Measurements from ENCODE around the gene S1PR3.

The S1PR3 gene

DNA sequence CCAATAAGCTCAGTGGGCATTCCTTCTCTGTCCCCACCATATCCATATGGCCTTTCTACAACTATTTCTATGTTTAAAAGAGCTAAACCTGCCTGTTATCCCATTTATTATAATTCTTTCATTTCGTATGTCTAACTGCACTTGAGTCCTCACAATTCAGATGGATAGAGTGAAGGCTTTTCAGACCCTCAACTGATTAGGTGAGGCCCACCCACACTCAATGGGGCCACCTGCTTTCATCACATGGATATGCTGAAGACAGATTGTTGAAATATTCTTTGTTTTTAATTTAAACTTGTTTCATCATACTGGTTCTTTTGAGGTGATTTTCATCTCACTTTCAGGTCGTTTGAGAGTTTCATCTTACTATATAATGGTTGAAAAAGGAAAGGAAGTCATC is 5.7 kb upstream of the S1PR3 start:
- Histone ChIP-seq H3K36me3 (ENCODE audit: insufficient read depth, low read length) (no peaks in the 10 kb centered on the region), H3K9ac (ENCODE audit: low read depth, low read length) (no peak overlapping the region), H3K4me3 (ENCODE audit: low read depth in 1 of 2, low read length in 2 of 2) (no peak overlapping the region), H3K79me2 (ENCODE audit: insufficient read depth, low read length) (no peaks in the 10 kb centered on the region), H3K9me3 (ENCODE audit: insufficient read depth, low read length, severe bottlenecking) (no peaks in the 10 kb centered on the region), H2AFZ (ENCODE audit: low read depth, low read length) (no peak overlapping the region), H3K27ac (ENCODE audit: low read length) (no peak overlapping the region), H3K4me1 (ENCODE audit: insufficient read depth, low read length) (peaks cover 21% of the 10 kb centered on the region), H4K20me1 (ENCODE audit: insufficient read depth, low read length) (no peaks in the 10 kb centered on the region), H3K4me2 (ENCODE audit: insufficient read depth, low read length) (no peak overlapping the region), H3K27me3 (ENCODE audit: insufficient read depth, low read length, poor library complexity) (no peaks in the 10 kb centered on the region)
- TF ChIP-seq EZH2 (IDR thresholded peaks at IDR 0.05; ENCODE audit: borderline replicate concordance, low read depth, low read length, severe bottlenecking), result no peak
- no peak for DNase-seq
- ATAC-seq (ENCODE audit: insufficient read depth, low read depth), result no peak

DNA sequence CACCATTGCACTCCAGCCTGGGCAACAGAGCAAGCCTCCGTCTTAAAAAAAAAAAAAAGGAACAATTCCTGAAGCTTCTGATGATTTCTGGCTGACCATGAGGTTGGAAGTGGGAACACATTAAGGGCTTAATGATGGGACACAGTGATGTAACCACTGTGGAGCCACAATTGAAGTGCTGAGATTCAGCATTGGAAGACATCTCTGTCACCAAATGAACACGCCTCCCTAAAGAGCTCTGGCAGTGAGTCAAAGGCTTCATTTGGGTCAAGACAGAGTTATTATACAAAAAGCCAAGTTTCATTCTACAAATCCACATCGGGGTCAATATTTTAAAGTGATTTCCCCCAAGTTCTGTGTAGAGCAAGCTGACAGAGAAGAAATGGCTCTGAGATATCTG is 4.5 kb upstream of the S1PR3 start:
- Histone ChIP-seq H3K4me2 (ENCODE audit: insufficient read depth, low read length) (no peak overlapping the region), H2AFZ (ENCODE audit: low read depth, low read length) (no peak overlapping the region), H3K4me1 (ENCODE audit: insufficient read depth, low read length) (peaks cover 21% of the 10 kb centered on the region), H3K79me2 (ENCODE audit: insufficient read depth, low read length) (no peaks in the 10 kb centered on the region), H3K27me3 (ENCODE audit: insufficient read depth, low read length, poor library complexity) (no peaks in the 10 kb centered on the region), H4K20me1 (ENCODE audit: insufficient read depth, low read length) (no peaks in the 10 kb centered on the region), H3K4me3 (ENCODE audit: low read depth in 1 of 2, low read length in 2 of 2) (no peak overlapping the region), H3K9me3 (ENCODE audit: insufficient read depth, low read length, severe bottlenecking) (no peaks in the 10 kb centered on the region), H3K36me3 (ENCODE audit: insufficient read depth, low read length) (no peaks in the 10 kb centered on the region), H3K9ac (ENCODE audit: low read depth, low read length) (no peak overlapping the region), H3K27ac (ENCODE audit: low read length) (no peak overlapping the region)
- TF ChIP-seq, protein P1, sequence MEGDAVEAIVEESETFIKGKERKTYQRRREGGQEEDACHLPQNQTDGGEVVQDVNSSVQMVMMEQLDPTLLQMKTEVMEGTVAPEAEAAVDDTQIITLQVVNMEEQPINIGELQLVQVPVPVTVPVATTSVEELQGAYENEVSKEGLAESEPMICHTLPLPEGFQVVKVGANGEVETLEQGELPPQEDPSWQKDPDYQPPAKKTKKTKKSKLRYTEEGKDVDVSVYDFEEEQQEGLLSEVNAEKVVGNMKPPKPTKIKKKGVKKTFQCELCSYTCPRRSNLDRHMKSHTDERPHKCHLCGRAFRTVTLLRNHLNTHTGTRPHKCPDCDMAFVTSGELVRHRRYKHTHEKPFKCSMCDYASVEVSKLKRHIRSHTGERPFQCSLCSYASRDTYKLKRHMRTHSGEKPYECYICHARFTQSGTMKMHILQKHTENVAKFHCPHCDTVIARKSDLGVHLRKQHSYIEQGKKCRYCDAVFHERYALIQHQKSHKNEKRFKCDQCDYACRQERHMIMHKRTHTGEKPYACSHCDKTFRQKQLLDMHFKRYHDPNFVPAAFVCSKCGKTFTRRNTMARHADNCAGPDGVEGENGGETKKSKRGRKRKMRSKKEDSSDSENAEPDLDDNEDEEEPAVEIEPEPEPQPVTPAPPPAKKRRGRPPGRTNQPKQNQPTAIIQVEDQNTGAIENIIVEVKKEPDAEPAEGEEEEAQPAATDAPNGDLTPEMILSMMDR (IDR thresholded peaks at IDR 0.05; ENCODE audit: borderline replicate concordance, extremely low read depth, low read length, poor library complexity, severe bottlenecking), result no peak
- no peak for TF ChIP-seq EZH2 (IDR thresholded peaks at IDR 0.05; ENCODE audit: borderline replicate concordance, low read depth, low read length, severe bottlenecking)
- ATAC-seq (ENCODE audit: insufficient read depth, low read depth), result no peak
- DNase-seq, result no peak

DNA sequence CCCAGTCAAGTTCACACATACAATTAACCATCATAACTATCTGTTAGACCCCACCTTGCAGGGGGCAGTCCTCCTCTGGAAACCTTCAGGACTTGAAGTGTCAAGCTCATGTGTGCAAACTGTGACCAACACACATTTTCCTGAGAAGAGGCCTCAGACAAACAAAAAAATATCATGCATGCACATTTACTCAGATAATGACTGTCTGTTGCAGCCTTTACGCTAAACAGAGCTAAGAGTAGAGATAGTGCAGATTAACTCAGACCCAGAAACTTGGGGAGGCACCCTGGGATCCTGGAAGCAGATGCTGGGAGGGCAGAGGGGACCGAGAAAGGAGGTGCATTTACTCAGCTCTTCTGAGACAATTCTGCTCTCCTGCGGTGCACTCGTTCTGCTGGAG is 3.6 kb upstream of the S1PR3 start:
- TF ChIP-seq, protein P1 (IDR thresholded peaks at IDR 0.05; ENCODE audit: borderline replicate concordance, extremely low read depth, low read length, poor library complexity, severe bottlenecking), result no peak
- no peak for TF ChIP-seq EZH2 (IDR thresholded peaks at IDR 0.05; ENCODE audit: borderline replicate concordance, low read depth, low read length, severe bottlenecking)
- H3K4me2 ChIP-seq (ENCODE audit: insufficient read depth, low read length), result no peak overlapping the region
- H3K27me3 ChIP-seq (ENCODE audit: insufficient read depth, low read length, poor library complexity), result no peaks in the 10 kb centered on the region
- no peaks in the 10 kb centered on the region for H3K36me3 ChIP-seq (ENCODE audit: insufficient read depth, low read length)
- H3K9me3 ChIP-seq (ENCODE audit: insufficient read depth, low read length, severe bottlenecking), result no peaks in the 10 kb centered on the region
- no peaks in the 10 kb centered on the region for H4K20me1 ChIP-seq (ENCODE audit: insufficient read depth, low read length)
- peaks cover 21% of the 10 kb centered on the region for H3K4me1 ChIP-seq (ENCODE audit: insufficient read depth, low read length)
- H3K27ac ChIP-seq (ENCODE audit: low read length), result no peak overlapping the region
- H3K4me3 ChIP-seq (ENCODE audit: low read depth in 1 of 2, low read length in 2 of 2), result no peak overlapping the region
- no peak for DNase-seq
- H3K9ac ChIP-seq (ENCODE audit: low read depth, low read length), result no peak overlapping the region
- no peak overlapping the region for H2AFZ ChIP-seq (ENCODE audit: low read depth, low read length)
- H3K79me2 ChIP-seq (ENCODE audit: insufficient read depth, low read length), result no peaks in the 10 kb centered on the region
- no peak for ATAC-seq (ENCODE audit: insufficient read depth, low read depth)

DNA sequence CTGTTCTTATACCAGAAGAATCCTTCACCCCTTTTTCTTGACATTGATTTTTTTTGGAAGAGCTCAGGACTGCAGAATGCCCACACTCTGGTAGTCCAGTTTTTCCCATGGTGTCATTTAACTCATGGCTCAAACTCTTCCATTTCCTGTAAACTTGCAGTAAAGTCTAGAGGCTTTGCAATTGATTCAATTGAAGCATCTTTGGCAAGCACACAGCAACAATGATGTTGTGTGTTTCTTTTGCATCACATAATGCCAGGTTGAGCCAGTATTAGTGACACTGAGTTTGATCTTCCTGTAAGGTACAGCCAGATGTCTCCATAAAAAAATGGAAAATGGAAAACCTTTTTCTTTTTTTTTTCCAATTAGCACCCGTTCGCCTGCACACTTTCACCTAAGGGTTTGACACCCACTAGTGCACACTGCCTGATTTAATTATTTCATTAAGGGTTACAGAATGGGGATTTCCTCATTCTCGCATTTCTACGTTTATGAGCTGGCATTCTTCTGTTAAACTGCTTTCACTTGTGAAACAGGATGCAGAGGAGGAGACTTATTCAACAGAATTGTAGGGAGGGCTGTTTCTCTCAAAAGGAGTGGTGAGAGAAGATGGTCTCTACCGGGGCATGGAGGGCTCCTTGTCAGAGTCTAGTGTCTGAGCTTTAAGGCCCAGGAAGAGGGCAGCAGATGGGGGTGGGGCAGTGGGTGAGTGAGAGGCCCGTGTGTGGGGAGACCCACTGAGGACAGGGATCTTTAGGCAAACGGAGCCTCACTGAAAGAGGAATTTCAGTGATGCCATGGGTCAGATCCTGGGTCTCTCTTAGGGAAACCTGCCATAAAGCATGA is 2.2 kb upstream of the S1PR3 start:
- Histone ChIP-seq H3K9ac (ENCODE audit: low read depth, low read length) (peak overlapping the region; percentile 20), H3K4me1 (ENCODE audit: insufficient read depth, low read length) (peaks cover 21% of the 10 kb centered on the region), H2AFZ (ENCODE audit: low read depth, low read length) (peak overlapping the region; percentile 47), H3K27ac (ENCODE audit: low read length) (peak overlapping the region; percentile 71), H3K79me2 (ENCODE audit: insufficient read depth, low read length) (no peaks in the 10 kb centered on the region), H4K20me1 (ENCODE audit: insufficient read depth, low read length) (no peaks in the 10 kb centered on the region), H3K4me3 (ENCODE audit: low read depth in 1 of 2, low read length in 2 of 2) (0 out of 4 replicates have a peak overlapping the region, but pooled peaks of 1 of the 2 experiments have one; percentile 5), H3K9me3 (ENCODE audit: insufficient read depth, low read length, severe bottlenecking) (no peaks in the 10 kb centered on the region), H3K4me2 (ENCODE audit: insufficient read depth, low read length) (peak overlapping the region; percentile 37), H3K27me3 (ENCODE audit: insufficient read depth, low read length, poor library complexity) (no peaks in the 10 kb centered on the region), H3K36me3 (ENCODE audit: insufficient read depth, low read length) (no peaks in the 10 kb centered on the region)
- peak; percentile 95 for ATAC-seq (ENCODE audit: insufficient read depth, low read depth)
- peak; percentile 39 for DNase-seq
- TF ChIP-seq, protein P1 (IDR thresholded peaks at IDR 0.05; ENCODE audit: borderline replicate concordance, extremely low read depth, low read length, poor library complexity, severe bottlenecking), result no peak
- TF ChIP-seq EZH2 (IDR thresholded peaks at IDR 0.05; ENCODE audit: borderline replicate concordance, low read depth, low read length, severe bottlenecking), result no peak
